HCT116 (cell line): ENCODE results near the gene RPL19. TPM values are rescaled to one million over a fixed set of nuclear protein-coding genes. Genes with fewer than 3 reads are reported as not detected.

ENCODE experiments used
- ATAC-seq: fragments of 200-7000 bp; cut with Tn5 transposase; 2 replicates; pipeline ENCODE4 v1.9.1; 2020; ENCODE audit warnings: mild to moderate bottlenecking, moderate library complexity
- BruUV-seq: library from RNA; stranded (reverse); fragments of 400-500 nt; replicated peaks from 2 replicates; lab custom pipeline; 2021; lab: Mats Ljungman, UMichigan
- CTCF ChIA-PET: fragments of 300-600 bp; sonication (Branson Sonifier 250); formaldehyde crosslinking; loops from one replicate; lab custom pipeline; 2021; ENCODE audit warnings: antibody characterized with exemption; lab: Charles Lee
- POLR2A ChIA-PET: fragments of 300-600, 350-600 bp; sonication (Branson Sonifier 250); formaldehyde crosslinking; loops from one replicate; lab custom pipeline; 2021; ENCODE audit warnings: antibody characterized with exemption; lab: Charles Lee
- RAD21 ChIA-PET, 2 experiments: fragments of 300-600 bp; sonication (Branson Sonifier 250); formaldehyde crosslinking; loops; one replicate each; lab custom pipeline; 2023; ENCODE audit warnings: low total read pairs in 2 of 2; ENCODE audit not compliant: uncharacterized antibody in 2 of 2, unreplicated experiment in 2 of 2, low non-redundant PET in 1 of 2; lab: Charles Lee
- DNase-seq: peaks from one replicate; pipeline ENCODE4 v3.0.0-alpha.2; 2010; ENCODE audit warnings: low read depth, low spot score
- H2AFZ ChIP-seq: fragments of 200-600 bp; shearing (Covaris generic), sonication (generic); 2 replicates; pipeline ENCODE4 v1.6.1; 2017; ENCODE audit warnings: low read depth, mixed run types, mixed read lengths, antibody characterized with exemption, low read length; ENCODE audit not compliant: poor library complexity, severe bottlenecking
- H3K27ac ChIP-seq: 2 replicates; pipeline ENCODE4 v1.5.1; 2012; ENCODE audit warnings: low read depth, low read length
- H3K27me3 ChIP-seq: fragments of 200-600 bp; sonication (generic); 2 replicates; pipeline ENCODE4 v1.6.1; 2016; ENCODE audit warnings: mixed run types, low read length, mixed read lengths; ENCODE audit not compliant: insufficient read depth
- H3K36me3 ChIP-seq, 2 experiments: fragments of 200-500 bp in 1 of 2; fragments of 200-600 bp in 1 of 2; sonication (Bioruptor generic) in 1 of 2; sonication (generic) in 1 of 2; 2 replicates each; pipeline versions ENCODE4 v1.5.1 to v1.6.1; 2014 to 2016; ENCODE audit warnings: low read length in 2 of 2, inconsistent platforms in 1 of 2, mixed read lengths in 1 of 2, mixed run types in 1 of 2; ENCODE audit not compliant: insufficient read depth in 2 of 2, control insufficient read depth in 1 of 2
- H3K4me1 ChIP-seq, 2 experiments: fragments of 200-600 bp in 1 of 2; sonication (generic) in 1 of 2; 2 replicates each; pipeline versions ENCODE4 v1.5.1 to v1.6.1; 2012 to 2017; ENCODE audit warnings: low read length in 2 of 2, inconsistent platforms in 1 of 2, mild to moderate bottlenecking in 1 of 2, mixed read lengths in 1 of 2, mixed run types in 1 of 2, moderate library complexity in 1 of 2; ENCODE audit not compliant: insufficient read depth in 2 of 2, control insufficient read depth in 1 of 2
- H3K4me2 ChIP-seq: fragments of 200-600 bp; sonication (generic); 2 replicates; pipeline ENCODE4 v1.6.1; 2017; ENCODE audit warnings: mixed run types, low read length, mixed read lengths
- H3K4me3 ChIP-seq, 2 experiments: fragments of 200-600 bp in 1 of 2; sonication (generic) in 1 of 2; replicated peaks in 1 of 2; 2 replicates each; pipeline ENCODE4 v1.5.1; 2011 to 2016; ENCODE audit warnings: low read length in 2 of 2, control low read depth in 1 of 2, low read depth in 1 of 2, mild to moderate bottlenecking in 1 of 2, mixed read lengths in 1 of 2, mixed run types in 1 of 2
- H3K79me2 ChIP-seq: fragments of 200-600 bp; sonication (generic); 2 replicates; pipeline ENCODE4 v1.6.1; 2017; ENCODE audit warnings: mild to moderate bottlenecking, mixed run types, low read length, moderate library complexity, mixed read lengths; ENCODE audit not compliant: insufficient read depth
- H3K9ac ChIP-seq: fragments of 200-600 bp; sonication (generic); 2 replicates; pipeline ENCODE4 v1.6.1; 2016; ENCODE audit warnings: low read length, mixed read lengths
- H3K9me2 ChIP-seq: fragments of 200-600 bp; sonication (generic), shearing (Covaris generic); 2 replicates; pipeline ENCODE4 v1.6.1; 2017; ENCODE audit warnings: mixed run types, mild to moderate bottlenecking, moderate library complexity; ENCODE audit not compliant: insufficient read depth
- H3K9me3 ChIP-seq, 2 experiments: fragments of 200-500 bp in 1 of 2; fragments of 200-600 bp in 1 of 2; sonication (Bioruptor generic) in 1 of 2; sonication (generic) in 1 of 2; 2 replicates each; pipeline ENCODE4 v1.6.1; 2014 to 2017; ENCODE audit warnings: low read length in 2 of 2, mixed read lengths in 2 of 2, inconsistent platforms in 1 of 2, low read depth in 1 of 2, mild to moderate bottlenecking in 1 of 2, mixed run types in 1 of 2, moderate library complexity in 1 of 2; ENCODE audit not compliant: control insufficient read depth in 1 of 2, insufficient read depth in 1 of 2
- H4K20me1 ChIP-seq: fragments of 200-600 bp; sonication (generic), shearing (Covaris generic); 2 replicates; pipeline ENCODE4 v1.6.1; 2017; ENCODE audit warnings: mixed run types, mild to moderate bottlenecking, moderate library complexity; ENCODE audit not compliant: insufficient read depth
- CEBPB ChIP-seq: IDR thresholded peaks from 2 replicates; pipeline ENCODE4 v1.6.1; 2012; ENCODE audit warnings: low read depth
- CTCF ChIP-seq, 3 experiments: fragments of 200-600 bp in 1 of 3; sonication (generic) in 1 of 3; IDR thresholded peaks in 2 of 3; conservative IDR thresholded peaks in 1 of 3; 2 replicates each; pipeline ENCODE4 v1.5.1; 2012 to 2017; ENCODE audit warnings: low read depth in 2 of 3, low read length in 2 of 3, antibody characterized with exemption in 1 of 3, borderline replicate concordance in 1 of 3, control low read depth in 1 of 3, mild to moderate bottlenecking in 1 of 3, mixed read lengths in 1 of 3, mixed run types in 1 of 3, moderate library complexity in 1 of 3; ENCODE audit not compliant: insufficient read depth in 1 of 3
- ELF1 ChIP-seq: IDR thresholded peaks from 2 replicates; pipeline ENCODE4 v1.6.1; 2012; ENCODE audit warnings: low read depth, borderline replicate concordance
- EZH2 ChIP-seq: fragments of 200-600 bp; sonication (generic); IDR thresholded peaks from 2 replicates; pipeline ENCODE4 v1.6.1; 2017; ENCODE audit warnings: antibody characterized with exemption, mixed run types
- JUND ChIP-seq: IDR thresholded peaks from 2 replicates; pipeline ENCODE4 v1.6.1; 2012
- RAD21 ChIP-seq: IDR thresholded peaks from 2 replicates; pipeline ENCODE4 v1.6.1; 2012; ENCODE audit warnings: low read depth, mild to moderate bottlenecking
- REST ChIP-seq: IDR thresholded peaks from 2 replicates; pipeline ENCODE4 v1.6.1; 2012; ENCODE audit warnings: low read depth
- SRF ChIP-seq: IDR thresholded peaks from 2 replicates; pipeline ENCODE4 v1.6.1; 2012; ENCODE audit warnings: low read depth
- TCF7L2 ChIP-seq: IDR thresholded peaks from 2 replicates; pipeline ENCODE4 v1.7.0; 2011; ENCODE audit warnings: borderline replicate concordance, inconsistent platforms; ENCODE audit not compliant: insufficient read depth, insufficient read length; ENCODE audit errors: extremely low read depth
- YY1 ChIP-seq: IDR thresholded peaks from 2 replicates; pipeline ENCODE4 v1.6.1; 2011; ENCODE audit warnings: low read length, low read depth, moderate library complexity, mild to moderate bottlenecking; ENCODE audit not compliant: insufficient replicate concordance; ENCODE audit errors: extremely low read depth
- ZNF274 ChIP-seq: fragments of 200-500 bp; sonication (Bioruptor generic); IDR thresholded peaks from 2 replicates; pipeline ENCODE4 v1.6.1; 2014; ENCODE audit warnings: mild to moderate bottlenecking, low read depth, low read length, inconsistent platforms
- intact Hi-C: fragments of 100-400 bp; cut with micrococcal nuclease; formaldehyde crosslinking; loops from 2 replicates; pipeline ENCODE4 v1.10.0; 2022
- total RNA-seq: library from RNA; stranded (reverse); gene quantifications from one replicate; pipeline ENCODE4 v1.2.1, GENCODE V29; 2021; ENCODE audit not compliant: unreplicated experiment

The RPL19 gene
- total RNA-seq, 1 experiment from 2014 or later: 2,276 TPM

- no peak overlapping the region for H3K27ac ChIP-seq
- no peak overlapping the region for H3K4me2 ChIP-seq
- no peaks in the 10 kb centered on the region for H3K36me3 ChIP-seq
- no TSS peak for BruUV-seq
- ATAC-seq: peak; percentile 41
- H4K20me1 ChIP-seq: no peaks in the 10 kb centered on the region
- TF ChIP-seq REST (no peak), CTCF (IDR thresholded peaks at IDR 0.05 in 2 of 3, conservative IDR thresholded peaks at IDR 0.05 in 1 of 3; ENCODE audit: borderline replicate concordance in 1 of 3, insufficient read depth in 1 of 3, low read depth in 2 of 3, low read length in 2 of 3) (no peak), RAD21 (no peak), TCF7L2 (no peak), SRF (no peak), CEBPB (no peak), ZNF274 (no peak), ELF1 (no peak), JUND (no peak), YY1 (no peak), EZH2 (no peak)
- peaks cover 7% of the 10 kb centered on the region in 2 experiments; a peak in 2 of 4 replicates for H3K4me1 ChIP-seq
- no peaks in the 10 kb centered on the region for H3K9me2 ChIP-seq
- no peaks in the 10 kb centered on the region for H3K79me2 ChIP-seq
- no peak overlapping the region for H3K4me3 ChIP-seq
- RAD21 ChIA-PET: no interaction called here
- H2AFZ ChIP-seq: no peak overlapping the region
- H3K9ac ChIP-seq: no peak overlapping the region
- no peak for DNase-seq
- intact Hi-C loops: no loop called here
- POLR2A ChIA-PET: interaction anchor here (1.7 kb wide), 1 partner anchor 15 kb away, joined by 4 read pairs; no protein-coding TSS in a partner anchor
- CTCF ChIA-PET: interaction anchor here (1.3 to 1.8 kb wide), 3 partner anchors 9 to 15 kb away, joined by 3 to 7 read pairs (median 4); no protein-coding TSS in a partner anchor
- H3K27me3 ChIP-seq: no peaks in the 10 kb centered on the region
- H3K9me3 ChIP-seq: no peaks in the 10 kb centered on the region
These were observed 23.1 kb downstream of the RPL19 start for GRCh38 chr17:39222866-39223834.
